ENCODE results near the gene RAB15. TPM values are rescaled to one million over a fixed set of nuclear protein-coding genes. Genes with fewer than 3 reads are reported as not detected.

RAB15 gene
- total and polyA plus RNA-seq, 11 donors = 12.0 to 70.4 (median 22.5) TPM

DNA sequence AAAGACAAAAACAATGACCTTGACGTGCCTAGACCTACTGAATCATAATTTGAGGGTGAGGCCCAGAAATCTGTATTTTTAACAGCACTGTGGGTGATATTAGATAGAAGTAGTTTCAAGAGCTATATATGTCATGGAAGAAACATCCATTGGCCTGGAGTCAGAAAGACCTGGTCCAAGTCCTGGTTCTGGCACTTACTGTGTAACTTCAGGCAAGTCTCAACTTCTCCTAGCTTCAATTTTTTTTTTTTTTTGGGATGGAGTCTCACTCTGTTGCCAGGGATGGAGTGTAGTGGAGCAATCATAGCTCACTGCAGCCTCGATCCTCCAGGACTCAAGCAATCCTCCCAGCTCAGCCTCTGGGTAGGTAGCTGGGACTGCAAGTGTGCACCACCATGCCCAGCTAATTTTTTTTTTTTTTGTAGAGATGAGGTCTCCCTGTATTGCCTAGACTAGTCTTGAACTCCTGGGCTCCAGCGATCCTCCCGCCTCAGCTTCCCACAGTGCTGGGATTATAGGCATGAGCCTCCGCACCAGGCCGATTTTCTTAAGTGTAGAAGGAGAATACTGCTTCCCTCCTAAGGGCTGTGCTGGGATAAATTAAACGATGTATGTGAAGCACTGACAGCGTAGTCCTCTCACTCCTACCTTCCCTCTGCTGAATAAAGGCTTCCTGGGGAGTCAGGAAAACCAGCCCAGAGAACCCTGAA lies 15.3 kb downstream of the RAB15 start:
- ATAC-seq = no peak
- peaks cover 0 to 3% (median 0%) of the 10 kb centered on the region in 9 donors for H3K36me3 ChIP-seq
- intact Hi-C loops (cut with DNase I) = no loop called here
- no peaks in the 10 kb centered on the region for H3K9me3 ChIP-seq
- no peak overlapping the region for H3K27ac ChIP-seq
- no peak for DNase-seq
- H3K4me1 ChIP-seq = peaks cover 0 to 33% (median 6%) of the 10 kb centered on the region in 12 donors
- 85 to 92% (median 88%) methylated on average over 8 of the region's 8 CpGs for WGBS, 4 donors
- H3K27me3 ChIP-seq = no peaks in the 10 kb centered on the region
- no peak for TF ChIP-seq POLR2A (IDR thresholded peaks at IDR 0.05)
- TF ChIP-seq CTCF (IDR thresholded peaks at IDR 0.05) = no peak
- no peak overlapping the region for H3K4me3 ChIP-seq

DNA sequence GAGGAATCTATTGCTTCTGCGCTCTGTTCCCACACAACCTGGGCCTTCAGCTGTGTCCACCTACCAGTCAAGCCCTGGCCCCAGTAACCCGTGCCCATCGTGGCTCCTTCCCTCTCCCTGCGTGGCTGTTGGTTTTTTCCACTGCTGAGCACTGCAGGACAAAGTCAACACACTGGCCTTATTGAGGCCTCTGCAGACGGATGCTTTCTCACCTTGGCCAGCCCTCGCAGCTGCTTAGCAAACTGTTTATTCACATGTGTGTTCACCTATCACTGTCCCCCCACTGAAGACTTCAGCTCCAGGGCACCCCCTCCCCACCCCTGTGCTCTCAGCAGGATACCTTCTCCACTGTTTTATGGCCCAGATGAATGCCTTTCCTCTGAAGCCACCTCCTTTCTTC lies 16.8 kb downstream of the RAB15 start:
- DNase-seq = no peak
- H3K4me1 ChIP-seq = peaks cover 0 to 37% (median 11%) of the 10 kb centered on the region in 12 donors
- no peak for ATAC-seq
- WGBS, 4 donors = 86 to 88% (median 87%) methylated on average over 6 of the region's 6 CpGs
- peaks cover 0 to 3% (median 0%) of the 10 kb centered on the region in 9 donors for H3K36me3 ChIP-seq
- TF ChIP-seq POLR2A (IDR thresholded peaks at IDR 0.05) = no peak
- no peak for TF ChIP-seq CTCF (IDR thresholded peaks at IDR 0.05)
- intact Hi-C loops (cut with DNase I) = no loop called here
- H3K9me3 ChIP-seq = no peaks in the 10 kb centered on the region
- no peak overlapping the region for H3K4me3 ChIP-seq
- no peak overlapping the region for H3K27ac ChIP-seq
- no peaks in the 10 kb centered on the region for H3K27me3 ChIP-seq

GRCh38 chr14:64954491-64955240 lies 17.5 kb downstream of the RAB15 start:
- 88 to 90% (median 89%) methylated on average over 9 of the region's 9 CpGs for WGBS, 4 donors
- H3K4me1 ChIP-seq = peaks cover 0 to 39% (median 11%) of the 10 kb centered on the region in 12 donors
- no peak overlapping the region for H3K27ac ChIP-seq
- TF ChIP-seq CTCF (IDR thresholded peaks at IDR 0.05) = no peak
- no peak for TF ChIP-seq POLR2A (IDR thresholded peaks at IDR 0.05)
- H3K36me3 ChIP-seq = peaks cover 0 to 3% (median 0%) of the 10 kb centered on the region in 9 donors
- H3K27me3 ChIP-seq = no peaks in the 10 kb centered on the region
- ATAC-seq = no peak
- DNase-seq = no peak
- H3K4me3 ChIP-seq = no peak overlapping the region
- intact Hi-C loops (cut with DNase I) = no loop called here
- no peaks in the 10 kb centered on the region for H3K9me3 ChIP-seq

DNA sequence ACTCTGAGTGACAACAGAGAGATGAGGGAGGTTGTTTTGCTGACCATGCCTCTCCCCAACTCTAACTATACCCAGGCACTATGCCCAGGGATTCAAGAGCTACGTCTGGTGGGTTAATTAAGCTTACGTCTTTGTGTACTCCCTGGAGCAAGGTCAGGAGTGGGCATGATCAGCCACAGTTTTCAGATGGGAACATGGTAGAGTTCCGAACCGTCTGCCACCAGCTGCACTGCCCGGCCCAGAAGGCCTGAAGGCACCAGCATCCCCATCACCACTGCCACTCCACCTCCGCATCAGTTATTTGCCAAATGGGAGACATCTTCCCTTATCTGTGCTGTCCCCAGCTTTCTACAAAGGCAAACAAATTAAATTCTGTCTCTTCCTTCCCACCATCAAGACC lies 18.5 kb downstream of the RAB15 start:
- H3K4me3 ChIP-seq = no peak overlapping the region
- WGBS, 4 donors = 71 to 85% (median 81%) methylated on average over 6 of the region's 6 CpGs
- no peaks in the 10 kb centered on the region for H3K9me3 ChIP-seq
- TF ChIP-seq CTCF (IDR thresholded peaks at IDR 0.05) = no peak
- TF ChIP-seq POLR2A (IDR thresholded peaks at IDR 0.05) = no peak
- ATAC-seq (no peak), DNase-seq (no peak)
- peaks cover 0 to 48% (median 13%) of the 10 kb centered on the region in 12 donors for H3K4me1 ChIP-seq
- intact Hi-C loops (cut with DNase I) = no loop called here
- peaks cover 0 to 7% (median 0%) of the 10 kb centered on the region in 9 donors for H3K36me3 ChIP-seq
- no peak overlapping the region for H3K27ac ChIP-seq
- no peaks in the 10 kb centered on the region for H3K27me3 ChIP-seq
